IMR-90 (cell line): ENCODE data around the gene ELANE. TPM values are rescaled to one million over a fixed set of nuclear protein-coding genes. Genes with fewer than 3 reads are reported as not detected.
"Not testable (repeated sequence)": the region's sequence is repeated elsewhere in the genome, so short reads cannot be mapped to it uniquely, and the experiment has no call there.

Source experiments
- ATAC-seq: fragments of 200-7000 bp; cut with Tn5 transposase; 2 replicates; pipeline ENCODE4 v1.9.1; 2020; ENCODE audit warnings: low read depth, mild to moderate bottlenecking, moderate library complexity
- BruUV-seq: library from RNA; stranded (reverse); fragments of 400-500 nt; replicated peaks from 2 replicates; lab custom pipeline; 2021; lab: Mats Ljungman, UMichigan
- CTCF ChIA-PET: fragments of 300-600 bp; formaldehyde crosslinking; extraction: SDS; loops from one replicate; lab custom pipeline; 2021; ENCODE audit warnings: antibody characterized with exemption; lab: Yijun Ruan, JAX
- POLR2A ChIA-PET: fragments of 300-600 bp; sonication (Branson Sonifier 250); formaldehyde crosslinking; loops from one replicate; lab custom pipeline; 2022; ENCODE audit warnings: antibody characterized with exemption; ENCODE audit not compliant: unreplicated experiment; lab: Charles Lee
- DNase-seq: peaks from one replicate; pipeline ENCODE4 v3.0.0; 2013
- H2AFZ ChIP-seq: replicated peaks from 2 replicates; pipeline ENCODE3; 2013; ENCODE audit warnings: low read length, mild to moderate bottlenecking; ENCODE audit not compliant: poor library complexity
- H2AK5ac ChIP-seq: 2 replicates; pipeline ENCODE4 v1.6.1; 2013; ENCODE audit warnings: low read depth, low read length, inconsistent platforms
- H2AK9ac ChIP-seq: replicated peaks from 2 replicates; pipeline ENCODE3; 2013; ENCODE audit warnings: mild to moderate bottlenecking, low read depth, low read length, moderate library complexity; ENCODE audit not compliant: poor library complexity
- H2BK120ac ChIP-seq: 2 replicates; pipeline ENCODE4 v1.6.1; 2013; ENCODE audit warnings: low read depth, low read length, inconsistent platforms
- H2BK15ac ChIP-seq: 3 replicates; pipeline ENCODE4 v1.6.1; 2013; ENCODE audit warnings: low read depth, low read length, inconsistent platforms
- H2BK20ac ChIP-seq: 2 replicates; pipeline ENCODE4 v1.6.1; 2013; ENCODE audit warnings: low read depth, mild to moderate bottlenecking, inconsistent platforms, low read length, moderate library complexity
- H2BK5ac ChIP-seq: 2 replicates; pipeline ENCODE4 v1.6.1; 2013; ENCODE audit warnings: mild to moderate bottlenecking, low read depth, low read length, inconsistent platforms; ENCODE audit not compliant: poor library complexity, severe bottlenecking
- H3K14ac ChIP-seq: replicated peaks from 2 replicates; pipeline ENCODE4 v1.6.1; 2013; ENCODE audit warnings: low read depth, low read length, inconsistent platforms
- H3K18ac ChIP-seq: 2 replicates; pipeline ENCODE4 v1.6.1; 2013; ENCODE audit warnings: low read depth, low read length, control low read depth
- H3K23ac ChIP-seq: 2 replicates; pipeline ENCODE4 v1.6.1; 2013; ENCODE audit warnings: low read depth, low read length, inconsistent platforms
- H3K27ac ChIP-seq: 2 replicates; pipeline ENCODE4 v1.5.1; 2013; ENCODE audit warnings: mild to moderate bottlenecking, control low read depth, low read length; ENCODE audit not compliant: insufficient read depth
- H3K27me3 ChIP-seq: 2 replicates; pipeline ENCODE4 v1.6.1; 2013; ENCODE audit warnings: low read length; ENCODE audit not compliant: control insufficient read depth, insufficient read depth
- H3K36me3 ChIP-seq: 2 replicates; pipeline ENCODE4 v1.6.1; 2013; ENCODE audit warnings: low read length, mixed read lengths; ENCODE audit not compliant: control insufficient read depth, insufficient read depth
- H3K4ac ChIP-seq: 2 replicates; pipeline ENCODE4 v1.6.1; 2013; ENCODE audit warnings: low read depth, low read length, inconsistent platforms
- H3K4me1 ChIP-seq: 2 replicates; pipeline ENCODE4 v1.6.1; 2013; ENCODE audit warnings: low read length, mixed read lengths; ENCODE audit not compliant: control insufficient read depth, insufficient read depth
- H3K4me2 ChIP-seq: 2 replicates; pipeline ENCODE4 v1.6.1; 2013; ENCODE audit warnings: low read depth, mild to moderate bottlenecking, control low read depth, low read length, moderate library complexity
- H3K4me3 ChIP-seq: 2 replicates; pipeline ENCODE4 v1.5.1; 2013; ENCODE audit warnings: low read depth, mild to moderate bottlenecking, control low read depth, low read length, moderate library complexity; ENCODE audit not compliant: insufficient read depth
- H3K56ac ChIP-seq: 2 replicates; pipeline ENCODE4 v1.6.1; 2013; ENCODE audit warnings: low read length, inconsistent platforms; ENCODE audit not compliant: insufficient read depth; ENCODE audit errors: extremely low read depth
- H3K79me1 ChIP-seq, 2 experiments: 2 replicates each; pipeline ENCODE4 v1.6.1; 2013; ENCODE audit warnings: low read length in 2 of 2, inconsistent platforms in 1 of 2, low read depth in 1 of 2
- H3K9ac ChIP-seq: 2 replicates; pipeline ENCODE4 v1.6.1; 2013; ENCODE audit warnings: low read depth, low read length, control low read depth
- H3K9me1 ChIP-seq: 2 replicates; pipeline ENCODE4 v1.6.1; 2013; ENCODE audit warnings: low read length, inconsistent platforms; ENCODE audit not compliant: insufficient read depth
- H3K9me3 ChIP-seq: 2 replicates; pipeline ENCODE4 v1.6.1; 2013; ENCODE audit warnings: low read length; ENCODE audit not compliant: control insufficient read depth, insufficient read depth
- H4K20me1 ChIP-seq: 2 replicates; pipeline ENCODE4 v1.6.1; 2013; ENCODE audit warnings: low read length, inconsistent platforms; ENCODE audit not compliant: insufficient read depth
- H4K5ac ChIP-seq: 2 replicates; pipeline ENCODE4 v1.6.1; 2013; ENCODE audit warnings: mild to moderate bottlenecking, low read depth, low read length, control low read depth
- H4K8ac ChIP-seq, 2 experiments: 2 replicates each; pipeline ENCODE4 v1.6.1; 2013; ENCODE audit warnings: low read depth in 2 of 2, low read length in 2 of 2, control low read depth in 1 of 2, inconsistent platforms in 1 of 2
- H4K91ac ChIP-seq: 2 replicates; pipeline ENCODE4 v1.6.1; 2013; ENCODE audit warnings: low read depth, low read length, inconsistent platforms; ENCODE audit not compliant: insufficient read depth
- WGBS, 2 experiments: methylation state at CpG; one replicate each; pipeline versions ENCODE4 v1.1.5 to v1.1.7; 2013; ENCODE audit warnings: missing lambda C conversion rate in 2 of 2; ENCODE audit not compliant: insufficient read length in 1 of 2; ENCODE audit errors: extremely low coverage in 2 of 2; 5-methylcytosine and 5-hydroxymethylcytosine counted together
- dilution Hi-C: fragments of 300-500 bp; cut with HindIII; formaldehyde crosslinking; loops from one replicate; pipeline ENCODE4 v1.14.3; 2018; ENCODE audit warnings: low sequenced_read_pairs; ENCODE audit not compliant: unreplicated experiment
- in situ Hi-C: fragments of 300-500 bp; cut with MboI; formaldehyde crosslinking; loops from 3 replicates; pipeline ENCODE4 v1.14.3; 2019; ENCODE audit warnings: low sequenced_read_pairs, inconsistent platforms, mixed read lengths
- intact Hi-C: fragments of 100-400 bp; cut with micrococcal nuclease; formaldehyde crosslinking; loops from 2 replicates; pipeline ENCODE4 v1.10.0; 2022
- polyA plus RNA-seq, 3 experiments: library from polyadenylated mRNA; depleted of rRNA; stranded (reverse); fragments of >200 nt; gene quantifications; 2 replicates each; pipeline ENCODE4 v1.2.3, GENCODE V29; 2012; ENCODE audit warnings: low replicate concordance in 1 of 3
- total RNA-seq: library from RNA; depleted of rRNA; stranded (reverse); fragments of >200 nt; gene quantifications from 2 replicates; pipeline ENCODE4 v1.2.3, GENCODE V29; 2012

The ELANE gene
- total and polyA plus RNA-seq, 2 of the 4 experiments (the other 2 are of a cell fraction), result 0.27 TPM; not detected in 1

DNA sequence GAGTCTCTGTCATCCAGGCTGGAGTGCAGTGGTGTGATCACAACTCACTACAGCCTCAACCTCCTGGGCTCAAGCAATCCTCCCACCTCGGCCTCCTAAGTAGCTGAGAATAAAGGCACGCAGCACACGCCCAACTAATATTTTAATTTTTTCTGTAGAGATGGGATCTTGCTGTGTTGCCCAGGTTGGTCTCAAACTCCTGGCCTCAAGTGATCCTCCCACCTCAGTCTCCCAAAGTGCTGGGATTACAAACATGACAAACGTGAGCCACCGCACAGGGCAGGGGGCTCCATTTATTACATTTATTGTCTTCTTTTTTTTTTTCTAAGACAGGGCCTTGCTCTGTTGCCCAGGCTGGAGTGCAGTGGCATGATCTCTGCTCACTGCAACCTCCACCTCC, 31.9 kb upstream of the ELANE start:
- dilution Hi-C loops, BruUV-seq, H3K9me3 ChIP-seq, H3K18ac ChIP-seq, H3K4ac ChIP-seq, H4K20me1 ChIP-seq, H4K8ac ChIP-seq, H3K27me3 ChIP-seq, H2BK20ac ChIP-seq, H2AK9ac ChIP-seq, H3K9me1 ChIP-seq, H2AK5ac ChIP-seq, H3K9ac ChIP-seq, H2BK5ac ChIP-seq, intact Hi-C loops, H3K4me1 ChIP-seq, H4K5ac ChIP-seq, H2AFZ ChIP-seq, H3K4me2 ChIP-seq, H3K27ac ChIP-seq, H2BK15ac ChIP-seq, H3K14ac ChIP-seq, H3K56ac ChIP-seq, in situ Hi-C loops, H2BK120ac ChIP-seq, H3K4me3 ChIP-seq, H3K79me1 ChIP-seq, ATAC-seq, H3K36me3 ChIP-seq, DNase-seq, H3K23ac ChIP-seq, H4K91ac ChIP-seq: not testable (repeated sequence)
- no CpG with 5 or more reads among the region's 5 CpGs for WGBS, 2 experiments
- ChIA-PET POLR2A (interaction anchor here (0.6 kb wide), 1 partner anchor 35 kb away, joined by 3 read pairs; no protein-coding TSS in a partner anchor), CTCF (interaction anchor here (0.6 kb wide), 1 partner anchor 34 kb away, joined by 5 read pairs; no protein-coding TSS in a partner anchor)
